A673 (cell line): ENCODE measurements around the gene UCHL1.

Experiments used
- CTCF ChIP-seq: fragments of 300-800, 200-600 bp; sonication (generic); conservative IDR thresholded peaks from 2 replicates; pipeline ENCODE4 v1.5.1; 2017; ENCODE audit warnings: low read depth, mild to moderate bottlenecking, antibody characterized with exemption, low read length, moderate library complexity, mixed read lengths
- EZH2 ChIP-seq: fragments of 200-600 bp; sonication (generic); IDR thresholded peaks from 2 replicates; pipeline ENCODE4 v1.6.1; 2017; ENCODE audit warnings: borderline replicate concordance, low read depth, mild to moderate bottlenecking, mixed read lengths, antibody characterized with exemption, low read length; ENCODE audit not compliant: poor library complexity, severe bottlenecking

- TF ChIP-seq CTCF (no peak), EZH2 (no peak)
These were observed 31.1 kb downstream of the UCHL1 start for GRCh38 chr4:41287852-41288251.
